ENCODE data around the gene FPR3.

FPR3 gene, protein sequence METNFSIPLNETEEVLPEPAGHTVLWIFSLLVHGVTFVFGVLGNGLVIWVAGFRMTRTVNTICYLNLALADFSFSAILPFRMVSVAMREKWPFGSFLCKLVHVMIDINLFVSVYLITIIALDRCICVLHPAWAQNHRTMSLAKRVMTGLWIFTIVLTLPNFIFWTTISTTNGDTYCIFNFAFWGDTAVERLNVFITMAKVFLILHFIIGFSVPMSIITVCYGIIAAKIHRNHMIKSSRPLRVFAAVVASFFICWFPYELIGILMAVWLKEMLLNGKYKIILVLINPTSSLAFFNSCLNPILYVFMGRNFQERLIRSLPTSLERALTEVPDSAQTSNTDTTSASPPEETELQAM

DNA sequence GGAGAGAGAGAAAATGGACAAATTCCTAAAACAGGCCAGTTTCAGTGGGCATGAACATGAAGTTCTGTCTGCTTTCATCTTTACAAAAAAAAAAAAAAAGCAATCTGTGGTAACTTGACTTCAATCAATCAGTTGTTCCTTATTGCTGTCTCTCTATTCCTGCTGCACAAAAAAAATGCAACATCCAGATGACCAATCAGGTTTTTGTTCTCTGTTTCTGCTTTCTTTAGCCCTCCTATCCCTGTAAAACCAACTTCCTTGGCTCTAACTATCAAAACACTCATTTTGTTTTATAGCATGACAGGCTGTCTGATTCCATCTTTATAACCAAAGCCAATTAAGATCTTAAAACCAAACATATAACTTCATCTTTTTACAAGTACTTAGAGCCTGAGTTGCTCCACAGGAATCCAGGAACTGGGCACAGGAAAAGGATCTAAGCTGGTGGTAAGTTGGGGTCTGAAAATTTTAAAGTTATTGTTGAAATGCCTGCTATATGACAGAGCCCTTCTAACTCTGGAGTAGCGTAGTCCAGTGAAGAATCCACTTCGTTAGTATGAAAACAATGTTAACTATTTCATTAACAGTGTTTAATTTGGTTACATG is at the start of gene FPR3:
Gene FPR3, plus strand, starts transcription at position 273 of the 606 bp plus-strand sequence. CDS start 28,592 bp downstream, outside the sequence.
- ChIA-PET CTCF (no interaction called here), POLR2A (no interaction called here)
- TF ChIP-seq, protein P1, sequence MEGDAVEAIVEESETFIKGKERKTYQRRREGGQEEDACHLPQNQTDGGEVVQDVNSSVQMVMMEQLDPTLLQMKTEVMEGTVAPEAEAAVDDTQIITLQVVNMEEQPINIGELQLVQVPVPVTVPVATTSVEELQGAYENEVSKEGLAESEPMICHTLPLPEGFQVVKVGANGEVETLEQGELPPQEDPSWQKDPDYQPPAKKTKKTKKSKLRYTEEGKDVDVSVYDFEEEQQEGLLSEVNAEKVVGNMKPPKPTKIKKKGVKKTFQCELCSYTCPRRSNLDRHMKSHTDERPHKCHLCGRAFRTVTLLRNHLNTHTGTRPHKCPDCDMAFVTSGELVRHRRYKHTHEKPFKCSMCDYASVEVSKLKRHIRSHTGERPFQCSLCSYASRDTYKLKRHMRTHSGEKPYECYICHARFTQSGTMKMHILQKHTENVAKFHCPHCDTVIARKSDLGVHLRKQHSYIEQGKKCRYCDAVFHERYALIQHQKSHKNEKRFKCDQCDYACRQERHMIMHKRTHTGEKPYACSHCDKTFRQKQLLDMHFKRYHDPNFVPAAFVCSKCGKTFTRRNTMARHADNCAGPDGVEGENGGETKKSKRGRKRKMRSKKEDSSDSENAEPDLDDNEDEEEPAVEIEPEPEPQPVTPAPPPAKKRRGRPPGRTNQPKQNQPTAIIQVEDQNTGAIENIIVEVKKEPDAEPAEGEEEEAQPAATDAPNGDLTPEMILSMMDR (IDR thresholded peaks at IDR 0.05; ENCODE audit: control extremely low read depth, extremely low read depth, low read depth, missing control alignments): no peak
- DNase-seq (ENCODE audit: extremely low spot score): no peak

DNA sequence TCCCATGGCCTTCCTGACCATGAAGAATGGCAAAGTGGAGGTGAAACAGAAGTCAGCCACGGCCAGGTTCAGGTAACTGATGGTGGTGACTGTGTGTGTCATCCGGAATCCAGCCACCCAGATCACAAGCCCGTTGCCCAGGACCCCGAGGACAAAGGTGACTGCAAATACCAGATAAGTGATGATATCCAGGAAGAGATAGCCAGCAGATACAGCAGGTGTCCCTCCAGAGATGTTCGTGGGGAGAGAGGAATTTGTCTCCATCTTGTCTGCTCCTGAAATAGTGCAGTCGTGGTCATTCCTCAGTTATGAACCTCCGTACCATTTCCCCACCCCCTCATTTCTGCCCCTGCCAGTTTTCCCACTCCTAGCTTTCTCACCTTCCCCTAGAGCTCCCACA is 48.2 kb upstream of the FPR3 start:
- no peak for DNase-seq (ENCODE audit: extremely low spot score)
- POLR2A ChIA-PET: no interaction called here
- CTCF ChIA-PET: no interaction called here
- TF ChIP-seq, protein P1 (IDR thresholded peaks at IDR 0.05; ENCODE audit: control extremely low read depth, extremely low read depth, low read depth, missing control alignments): no peak

DNA sequence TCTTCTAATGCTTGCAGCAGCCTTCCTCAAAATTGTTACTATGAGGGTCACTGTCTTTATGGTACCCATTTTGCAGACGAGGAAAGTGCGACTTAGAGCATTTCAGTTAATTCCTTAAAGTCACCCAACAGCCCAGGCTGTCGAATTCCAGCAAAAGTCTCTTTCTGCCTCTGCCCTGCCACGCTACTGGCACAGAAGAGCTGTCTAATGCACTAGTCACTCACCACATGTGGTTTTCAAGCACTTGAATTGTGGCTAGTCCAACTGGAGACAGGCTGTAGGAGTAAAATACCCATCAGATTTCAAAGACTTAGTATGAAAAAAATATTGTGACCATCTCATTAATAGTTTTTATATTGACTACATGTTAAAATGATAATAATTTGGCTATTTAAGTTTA is 45.0 kb upstream of the FPR3 start:
- TF ChIP-seq, protein P1 (IDR thresholded peaks at IDR 0.05; ENCODE audit: control extremely low read depth, extremely low read depth, low read depth, missing control alignments): no peak
- DNase-seq (ENCODE audit: extremely low spot score): no peak
- ChIA-PET POLR2A (no interaction called here), CTCF (interaction anchor here (0.8 kb wide), 1 partner anchor 28 kb away, joined by 3 read pairs; no protein-coding TSS in a partner anchor)

DNA sequence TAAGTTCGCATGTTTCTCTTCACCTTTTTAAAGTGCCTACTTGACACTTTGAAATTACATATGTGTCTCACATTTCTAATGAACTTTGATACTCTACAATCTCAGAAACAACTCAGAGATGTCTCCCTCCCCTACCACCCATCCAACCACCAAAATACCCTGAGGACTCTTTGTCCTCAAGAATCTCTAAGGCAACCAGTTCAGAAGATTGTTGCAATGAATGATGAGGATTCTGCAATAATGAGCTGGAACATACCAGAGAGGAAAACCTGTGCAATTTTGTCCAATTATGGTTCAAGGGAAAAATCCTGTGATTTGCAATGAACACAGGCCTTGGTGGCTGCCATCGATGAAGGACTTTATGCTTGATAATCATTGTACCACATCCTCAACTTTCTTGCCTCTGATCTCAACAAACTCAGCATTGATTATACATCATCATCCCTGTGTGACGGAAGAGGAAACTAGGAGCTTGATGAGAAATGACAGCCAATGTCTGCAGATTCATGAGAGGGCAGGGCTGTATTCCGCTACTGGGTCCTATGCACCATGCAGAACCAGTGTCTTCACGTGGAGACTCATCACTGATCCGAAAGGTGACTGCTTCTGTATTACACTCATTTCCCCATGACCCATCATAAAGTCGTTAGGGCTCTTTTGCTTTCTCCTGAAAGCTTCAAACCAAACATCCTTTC is 44.4 kb upstream of the FPR3 start:
- CTCF ChIA-PET: interaction anchor here (1.5 kb wide), 1 partner anchor 27 kb away, joined by 7 read pairs; no protein-coding TSS in a partner anchor
- POLR2A ChIA-PET: no interaction called here

DNA sequence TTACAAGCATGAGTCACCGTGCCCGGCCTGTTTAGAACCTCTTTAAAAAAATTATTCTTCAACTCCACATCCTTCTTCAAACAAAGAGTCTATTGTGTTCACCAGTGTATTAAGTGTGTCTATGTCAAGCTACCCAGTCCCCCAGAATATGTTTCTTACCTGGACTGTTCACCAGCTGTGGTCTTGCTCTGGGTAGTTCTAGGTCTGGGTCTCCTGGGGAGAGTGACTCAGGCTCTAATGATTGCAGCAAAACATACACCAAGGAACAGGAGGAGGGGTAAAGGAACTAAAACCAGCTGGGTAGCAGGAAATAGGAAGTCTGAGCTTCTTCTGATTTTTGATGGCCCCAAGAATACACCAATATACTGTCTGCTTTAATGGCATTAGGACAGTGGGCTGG is 43.3 kb upstream of the FPR3 start, which contains the start of gene FPR1:
Gene FPR1, minus strand, starts transcription at position 224 of the 400 bp plus-strand sequence. CDS start 4,884 bp downstream, outside the sequence.
- TF ChIP-seq, protein P1 (IDR thresholded peaks at IDR 0.05; ENCODE audit: control extremely low read depth, extremely low read depth, low read depth, missing control alignments): no peak
- CTCF ChIA-PET: interaction anchor here (1.5 kb wide), 1 partner anchor 26 kb away, joined by 7 read pairs; no protein-coding TSS in a partner anchor
- POLR2A ChIA-PET: no interaction called here
- no peak for DNase-seq (ENCODE audit: extremely low spot score)

More for the DNA sequence above, 44.4 kb upstream of the FPR3 start:
- DNase-seq (ENCODE audit: extremely low spot score): no peak
- TF ChIP-seq, protein P1 (IDR thresholded peaks at IDR 0.05; ENCODE audit: control extremely low read depth, extremely low read depth, low read depth, missing control alignments): no peak

DNA sequence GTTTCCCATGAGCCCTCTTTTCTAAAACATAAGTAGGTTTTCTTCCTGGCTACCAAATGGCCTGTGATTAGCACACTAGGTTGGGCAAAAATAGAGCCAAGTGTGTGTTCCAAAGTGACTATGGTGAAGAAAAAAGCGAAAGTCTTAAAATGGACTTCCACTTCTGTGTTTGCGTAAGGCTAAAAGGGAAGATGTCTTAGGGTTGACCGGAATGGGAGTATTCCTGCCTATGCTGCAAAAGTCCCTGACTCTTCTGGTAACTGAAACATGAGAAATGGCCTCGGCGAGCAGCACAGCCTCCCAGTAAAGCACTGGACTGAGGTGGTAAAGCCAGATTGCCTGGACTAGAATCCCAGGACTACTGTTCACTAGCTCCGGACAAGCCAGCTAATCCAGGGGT is 40.8 kb upstream of the FPR3 start:
- DNase-seq (ENCODE audit: extremely low spot score): no peak

More for the DNA sequence above, 40.8 kb upstream of the FPR3 start:
- TF ChIP-seq, protein P1 (IDR thresholded peaks at IDR 0.05; ENCODE audit: control extremely low read depth, extremely low read depth, low read depth, missing control alignments): no peak
- CTCF ChIA-PET: no interaction called here
- POLR2A ChIA-PET: no interaction called here
